PFSK-1 (cell line): ENCODE measurements around the gene NDUFAF3.

Source experiments
- POLR2AphosphoS5 ChIP-seq: IDR thresholded peaks from 2 replicates; pipeline ENCODE4 v1.6.1; 2012; ENCODE audit warnings: low read depth, mild to moderate bottlenecking, control low read depth, low read length, moderate library complexity
- SIN3A ChIP-seq: IDR thresholded peaks from 2 replicates; pipeline ENCODE4 v1.6.1; 2012; ENCODE audit warnings: mild to moderate bottlenecking, low read length, moderate library complexity, borderline replicate concordance; ENCODE audit not compliant: insufficient read depth
- TAF1 ChIP-seq: IDR thresholded peaks from 2 replicates; pipeline ENCODE4 v1.6.1; 2012; ENCODE audit warnings: low read length, control low read depth, borderline replicate concordance; ENCODE audit not compliant: insufficient read depth

DNA sequence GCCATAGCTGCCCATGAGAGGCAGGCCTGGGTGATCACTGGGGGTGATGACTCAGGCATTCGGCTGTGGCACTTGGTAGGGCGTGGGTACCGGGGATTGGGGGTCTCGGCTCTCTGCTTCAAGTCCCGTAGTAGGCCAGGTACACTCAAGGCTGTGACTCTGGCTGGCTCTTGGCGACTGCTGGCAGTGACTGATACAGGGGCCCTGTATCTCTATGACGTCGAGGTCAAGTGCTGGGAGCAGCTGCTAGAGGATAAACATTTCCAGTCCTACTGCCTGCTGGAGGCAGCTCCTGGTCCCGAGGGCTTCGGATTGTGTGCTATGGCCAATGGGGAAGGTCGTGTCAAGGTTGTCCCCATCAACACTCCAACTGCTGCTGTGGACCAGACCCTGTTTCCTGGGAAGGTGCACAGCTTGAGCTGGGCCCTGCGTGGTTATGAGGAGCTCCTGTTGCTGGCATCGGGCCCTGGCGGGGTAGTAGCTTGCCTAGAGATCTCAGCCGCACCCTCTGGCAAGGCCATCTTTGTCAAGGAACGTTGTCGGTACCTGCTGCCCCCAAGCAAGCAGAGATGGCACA, 9.4 kb upstream of the NDUFAF3 start:
- TF ChIP-seq TAF1: no peak
- no peak for TF ChIP-seq POLR2AphosphoS5
- TF ChIP-seq SIN3A: no peak
